ENCODE data around the gene PANX3. TPM values are rescaled to one million over a fixed set of nuclear protein-coding genes. Genes with fewer than 3 reads are reported as not detected.

The PANX3 gene
- polyA plus RNA-seq, 1 donor (not counting 4 experiments of a cell fraction or from before 2014, with no cell fraction given): not detected

GRCh38 chr11:124623861-124624525 is 12.8 kb downstream of the PANX3 start:
- Histone ChIP-seq H3K9me3 (ENCODE audit: control insufficient read depth, low read depth, low read length) (no peaks in the 10 kb centered on the region), H3K79me2 (ENCODE audit: control insufficient read depth, insufficient read depth, low read length) (peaks cover 30% of the 10 kb centered on the region), H3K4me1 (ENCODE audit: control insufficient read depth, extremely low read depth, insufficient read depth, low read length) (peaks cover 10% of the 10 kb centered on the region), H3K36me3 (ENCODE audit: control insufficient read depth in 2 of 2, extremely low read depth in 1 of 2, insufficient read depth in 2 of 2, low read length in 2 of 2) (peaks cover 8 to 19% of the 10 kb centered on the region in 2 experiments), H4K20me1 (ENCODE audit: control insufficient read depth, extremely low read depth, insufficient read depth, low read length) (no peaks in the 10 kb centered on the region), H3K9me1 (ENCODE audit: control insufficient read depth, extremely low read depth, insufficient read depth, low read length) (no peaks in the 10 kb centered on the region), H3K9ac (ENCODE audit: control insufficient read depth, extremely low read depth, insufficient read depth, low read length) (peak overlapping the region; percentile 89), H3K27ac (ENCODE audit: control insufficient read depth, insufficient read depth, low read length) (peak overlapping the region; percentile 81), H3K4me3 (ENCODE audit: control insufficient read depth in 2 of 3, extremely low read depth in 1 of 3, insufficient read depth in 2 of 3, low read depth in 1 of 3, low read length in 3 of 3) (peak overlapping the region; percentile 84 to 98 (median 92)), H3K27me3 (ENCODE audit: control insufficient read depth, extremely low read depth, insufficient read depth, low read length) (peaks cover 4% of the 10 kb centered on the region), H3K4me2 (ENCODE audit: control insufficient read depth, extremely low read depth, insufficient read depth, low read depth, low read length) (peak overlapping the region; percentile 97), H2AFZ (ENCODE audit: control insufficient read depth, low read length) (no peak overlapping the region)
- TF ChIP-seq CTCF (optimal IDR thresholded peaks at IDR 0.05 in 1 of 3, IDR thresholded peaks at IDR 0.05 in 1 of 3, conservative IDR thresholded peaks at IDR 0.05 in 1 of 3; ENCODE audit: extremely low read depth in 1 of 3, insufficient read depth in 2 of 3, low read length in 3 of 3) (no peak), EZH2 (IDR thresholded peaks at IDR 0.05; ENCODE audit: low read length) (no peak)
- FAIRE-seq (no peak), DNase-seq (ENCODE audit: low read depth, low spot score) (no peak)
- dilution Hi-C loops (cut with MboI; ENCODE audit: extremely low pct_ligation_motif_present, low sequenced_read_pairs): no loop called here

GRCh38 chr11:124625504-124626168 is 14.4 kb downstream of the PANX3 start:
- no peak overlapping the region for H3K4me3 ChIP-seq (ENCODE audit: control insufficient read depth in 2 of 3, extremely low read depth in 1 of 3, insufficient read depth in 2 of 3, low read depth in 1 of 3, low read length in 3 of 3)

More at GRCh38 chr11:124625504-124626168, 14.4 kb downstream of the PANX3 start:
- dilution Hi-C loops (cut with MboI; ENCODE audit: extremely low pct_ligation_motif_present, low sequenced_read_pairs): no loop called here
- FAIRE-seq (no peak), DNase-seq (ENCODE audit: low read depth, low spot score) (no peak)
- H3K4me2 ChIP-seq (ENCODE audit: control insufficient read depth, extremely low read depth, insufficient read depth, low read depth, low read length): no peak overlapping the region
- no peak overlapping the region for H3K9ac ChIP-seq (ENCODE audit: control insufficient read depth, extremely low read depth, insufficient read depth, low read length)
- H4K20me1 ChIP-seq (ENCODE audit: control insufficient read depth, extremely low read depth, insufficient read depth, low read length): no peaks in the 10 kb centered on the region
- peaks cover 30% of the 10 kb centered on the region for H3K79me2 ChIP-seq (ENCODE audit: control insufficient read depth, insufficient read depth, low read length)
- no peak overlapping the region for H2AFZ ChIP-seq (ENCODE audit: control insufficient read depth, low read length)
- peaks cover 10% of the 10 kb centered on the region for H3K4me1 ChIP-seq (ENCODE audit: control insufficient read depth, extremely low read depth, insufficient read depth, low read length)
- no peaks in the 10 kb centered on the region for H3K27me3 ChIP-seq (ENCODE audit: control insufficient read depth, extremely low read depth, insufficient read depth, low read length)
- peaks cover 12 to 19% of the 10 kb centered on the region in 2 experiments for H3K36me3 ChIP-seq (ENCODE audit: control insufficient read depth in 2 of 2, extremely low read depth in 1 of 2, insufficient read depth in 2 of 2, low read length in 2 of 2)
- H3K9me1 ChIP-seq (ENCODE audit: control insufficient read depth, extremely low read depth, insufficient read depth, low read length): no peaks in the 10 kb centered on the region
- no peaks in the 10 kb centered on the region for H3K9me3 ChIP-seq (ENCODE audit: control insufficient read depth, low read depth, low read length)
- TF ChIP-seq CTCF (optimal IDR thresholded peaks at IDR 0.05 in 1 of 3, IDR thresholded peaks at IDR 0.05 in 1 of 3, conservative IDR thresholded peaks at IDR 0.05 in 1 of 3; ENCODE audit: extremely low read depth in 1 of 3, insufficient read depth in 2 of 3, low read length in 3 of 3): no peak
- TF ChIP-seq EZH2 (IDR thresholded peaks at IDR 0.05; ENCODE audit: low read length): no peak
- H3K27ac ChIP-seq (ENCODE audit: control insufficient read depth, insufficient read depth, low read length): no peak overlapping the region
